Fibroblast of skin of scalp (primary cell): Measurements from ENCODE around the gene COL1A1. TPM values are rescaled to one million over a fixed set of nuclear protein-coding genes. Genes with fewer than 3 reads are reported as not detected.
A peak's percentile ranks its signal among the peaks of the same experiment; 100 is the strongest.

Experiments
- DNase-seq: peaks from one replicate; pipeline ENCODE4 v3.0.0-alpha.2; 2013
- polyA plus RNA-seq, 2 experiments: library from polyadenylated mRNA; unstranded; fragments of 120-200 nt; gene quantifications; one replicate each; pipeline ENCODE4 v1.2.1, GENCODE V29; 2013; ENCODE audit not compliant: insufficient read length in 2 of 2

Gene COL1A1
- polyA plus RNA-seq (2013, experiment 1 of 2; ENCODE audit: insufficient read length), result 22,432 TPM
- 20,872 TPM for polyA plus RNA-seq (2013, experiment 2 of 2; ENCODE audit: insufficient read length)

- DNase-seq, result peak; percentile 98
Measured at GRCh38 chr17:50201276-50201854, at the start of gene COL1A1. Gene COL1A1 (minus strand): TSS chr17:50201631. CDS start chr17:50201513, 118 bp downstream.

DNA sequence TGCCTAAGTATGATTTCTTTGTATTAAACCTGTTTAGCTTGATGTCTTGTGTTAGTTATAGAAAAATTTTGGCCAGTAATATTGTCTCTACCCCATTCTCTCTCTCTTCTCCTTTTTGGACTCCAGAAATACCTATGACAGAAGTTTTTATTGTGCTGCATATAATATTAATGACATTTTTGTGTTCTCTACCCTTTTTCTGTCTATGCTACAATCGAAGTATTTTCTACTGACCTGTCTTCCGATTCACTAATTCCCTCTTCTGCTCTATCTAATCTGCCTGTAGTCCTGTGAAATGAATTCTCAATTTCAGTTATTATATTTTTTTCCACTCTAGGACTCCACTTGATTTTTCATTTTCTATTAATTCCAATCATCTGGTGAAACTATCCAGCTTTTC, 46.8 kb upstream of the COL1A1 start:
- DNase-seq, result no peak

GRCh38 chr17:50244771-50245170, 43.3 kb upstream of the COL1A1 start:
- DNase-seq, result no peak

DNA sequence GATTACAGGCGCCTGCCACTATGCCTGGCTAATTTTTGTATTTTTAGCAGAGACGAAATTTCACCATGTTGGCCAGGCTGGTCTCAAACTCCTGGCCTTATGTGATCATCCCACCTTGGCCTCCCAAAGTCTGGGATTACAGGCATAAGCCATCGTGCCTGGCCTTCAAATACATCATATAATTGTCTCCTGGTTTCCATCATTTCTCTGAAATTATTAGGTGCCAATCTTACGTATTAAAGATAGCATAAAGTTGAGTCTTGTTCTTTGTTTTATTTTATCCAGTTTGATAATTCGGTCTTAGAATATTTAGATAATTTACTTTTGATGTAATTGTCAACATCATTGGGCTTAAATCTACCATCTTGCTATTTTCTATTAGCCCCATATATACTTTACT, 40.0 kb upstream of the COL1A1 start:
- no peak for DNase-seq

GRCh38 chr17:50240851-50241250, 39.4 kb upstream of the COL1A1 start:
- peak; percentile 87 for DNase-seq

- peak; percentile 83 for DNase-seq
Measured at GRCh38 chr17:50239937-50240336, 38.5 kb upstream of the COL1A1 start.

DNA sequence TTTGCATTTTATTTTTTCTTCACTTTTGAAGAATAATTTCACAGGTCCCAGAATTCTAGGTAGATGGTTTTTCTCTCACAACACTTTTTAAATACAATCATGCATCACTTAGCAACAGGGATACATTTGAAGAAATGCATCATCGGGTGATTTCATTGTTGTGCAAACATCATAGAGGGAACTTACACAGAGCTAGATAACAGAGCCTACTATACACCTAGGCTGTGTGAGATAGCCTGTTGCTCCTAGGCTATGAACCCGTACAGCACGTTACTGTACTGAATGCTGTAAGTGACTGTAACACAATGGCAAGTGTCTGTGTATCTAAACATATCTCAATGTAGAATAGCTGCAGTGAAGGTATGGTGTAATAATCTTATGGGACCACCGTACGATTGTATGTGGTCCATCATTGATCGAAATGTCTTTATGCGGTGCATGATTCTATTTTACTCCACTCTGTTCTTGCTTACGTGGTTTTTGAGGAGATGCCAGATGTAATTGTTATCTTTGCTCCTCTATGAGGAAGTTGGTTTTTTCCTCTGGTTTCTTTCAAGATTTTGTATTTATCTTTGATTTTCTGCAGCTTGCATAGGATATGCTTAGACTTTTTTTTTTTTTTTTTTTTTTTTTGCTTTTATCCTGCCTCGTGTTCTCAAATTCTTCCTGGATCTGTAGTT, 37.3 kb upstream of the COL1A1 start:
- no peak for DNase-seq

DNA sequence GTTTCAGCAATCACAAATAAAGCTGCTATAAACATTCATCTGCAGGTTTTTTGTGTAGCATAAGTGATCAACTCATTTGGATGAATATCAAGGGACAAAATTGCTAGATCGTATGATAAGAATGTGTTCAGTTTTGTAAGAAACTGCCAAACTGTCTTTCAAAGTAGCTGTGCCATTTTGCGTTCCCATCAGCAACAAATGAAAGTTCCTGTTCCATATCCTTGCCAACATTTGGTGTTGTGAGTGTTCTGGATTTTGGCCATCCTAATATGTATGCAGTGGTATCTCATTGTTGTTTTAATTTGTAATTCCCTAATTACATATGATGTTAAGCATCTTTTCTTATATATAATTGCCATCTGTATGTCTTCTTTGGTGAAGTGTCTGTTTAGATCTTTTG, 36.5 kb upstream of the COL1A1 start:
- no peak for DNase-seq

- no peak for DNase-seq
Measured at GRCh38 chr17:50234581-50234980, 33.1 kb upstream of the COL1A1 start.

DNA sequence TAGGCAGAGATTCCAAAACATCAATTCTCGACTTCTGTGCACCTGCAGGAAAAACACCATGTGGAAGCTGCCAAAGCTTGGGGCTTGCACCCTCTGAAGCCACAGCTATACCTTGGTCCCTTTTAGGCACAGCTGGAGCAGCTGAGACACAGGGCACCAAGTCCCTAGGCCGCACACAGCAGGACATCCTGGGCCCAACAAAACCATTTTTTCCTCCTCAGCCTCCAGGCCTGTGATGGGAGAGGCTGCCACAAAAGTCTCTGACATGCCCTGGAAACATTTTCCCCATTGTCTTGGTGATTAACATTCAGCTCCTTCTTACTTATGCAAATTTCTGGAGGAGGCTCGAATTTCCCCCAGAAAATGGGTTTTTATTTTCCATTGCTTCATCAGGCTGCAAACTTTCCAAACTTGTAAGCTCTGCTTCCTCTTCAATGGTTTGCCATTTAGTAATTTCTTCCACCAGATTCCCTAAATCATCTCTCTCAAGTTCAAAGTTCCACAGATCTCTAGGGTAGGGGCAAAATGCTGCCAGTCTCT, 24.3 kb upstream of the COL1A1 start:
- no peak for DNase-seq

GRCh38 chr17:50222922-50223321, 21.5 kb upstream of the COL1A1 start:
- DNase-seq, result no peak

DNA sequence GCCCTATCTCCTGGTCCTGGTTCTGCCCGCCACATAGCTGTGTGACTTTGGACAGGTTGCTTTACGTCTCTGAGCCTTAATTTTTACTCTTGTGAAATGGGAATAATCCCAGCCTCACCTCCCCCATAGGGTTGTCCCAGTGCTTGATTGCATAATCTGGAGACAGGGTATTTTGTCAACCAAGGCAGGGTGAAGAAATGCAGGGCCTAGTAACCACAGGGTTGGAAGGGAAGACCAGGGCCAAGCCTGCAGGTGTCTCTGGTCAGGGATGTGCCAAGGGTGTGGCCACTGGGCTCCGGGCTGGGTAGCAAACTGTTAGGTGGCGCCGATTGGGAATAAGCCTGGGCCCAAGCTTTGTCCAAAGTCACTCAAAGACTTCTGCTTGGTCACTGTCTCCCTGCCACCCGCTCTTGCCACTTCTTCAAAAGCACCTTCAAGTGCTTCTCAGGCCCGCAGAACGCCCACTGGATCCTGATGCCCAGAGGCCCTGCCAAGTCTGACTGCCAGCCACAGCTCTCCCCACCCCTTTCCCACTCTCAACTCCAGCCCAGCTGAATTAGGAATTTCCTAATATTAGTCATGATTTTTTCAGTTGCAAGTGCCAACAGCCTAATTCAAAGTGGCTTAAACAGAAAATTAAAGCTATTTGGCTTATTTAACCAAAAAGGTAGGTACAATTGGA, 20.6 kb upstream of the COL1A1 start:
- DNase-seq, result peak; percentile 77

DNA sequence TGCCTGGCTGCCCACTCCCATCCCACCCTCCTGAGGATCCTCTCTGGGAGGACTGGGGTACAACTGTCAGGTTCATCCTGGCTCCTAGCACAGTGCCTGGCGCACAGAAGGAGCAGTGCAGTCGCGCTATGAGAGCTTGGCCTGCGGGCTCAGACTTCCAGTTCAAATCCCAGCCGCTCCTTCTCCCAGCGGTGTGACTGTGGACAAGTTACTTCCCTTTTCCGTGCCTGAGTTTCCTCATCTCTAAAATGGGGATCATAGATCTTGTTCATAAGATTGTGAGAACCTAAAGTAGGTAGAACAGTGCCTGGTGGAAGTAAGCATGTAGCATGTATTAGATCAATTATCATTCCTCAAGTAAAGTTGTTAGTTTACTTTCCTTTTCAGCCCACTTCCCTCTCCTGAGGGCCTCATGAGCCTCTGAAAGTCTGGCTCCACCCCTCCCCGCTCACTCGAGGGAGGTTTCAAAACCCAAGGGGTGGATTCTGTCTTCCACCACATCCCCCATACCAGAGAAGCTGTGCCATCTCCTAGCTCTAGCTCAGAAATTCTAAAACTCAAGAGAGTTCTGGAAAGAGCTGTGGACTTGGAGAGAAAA, 19.9 kb upstream of the COL1A1 start:
- DNase-seq, result peak; percentile 91

GRCh38 chr17:50220811-50221210, 19.4 kb upstream of the COL1A1 start:
- DNase-seq, result no peak

DNA sequence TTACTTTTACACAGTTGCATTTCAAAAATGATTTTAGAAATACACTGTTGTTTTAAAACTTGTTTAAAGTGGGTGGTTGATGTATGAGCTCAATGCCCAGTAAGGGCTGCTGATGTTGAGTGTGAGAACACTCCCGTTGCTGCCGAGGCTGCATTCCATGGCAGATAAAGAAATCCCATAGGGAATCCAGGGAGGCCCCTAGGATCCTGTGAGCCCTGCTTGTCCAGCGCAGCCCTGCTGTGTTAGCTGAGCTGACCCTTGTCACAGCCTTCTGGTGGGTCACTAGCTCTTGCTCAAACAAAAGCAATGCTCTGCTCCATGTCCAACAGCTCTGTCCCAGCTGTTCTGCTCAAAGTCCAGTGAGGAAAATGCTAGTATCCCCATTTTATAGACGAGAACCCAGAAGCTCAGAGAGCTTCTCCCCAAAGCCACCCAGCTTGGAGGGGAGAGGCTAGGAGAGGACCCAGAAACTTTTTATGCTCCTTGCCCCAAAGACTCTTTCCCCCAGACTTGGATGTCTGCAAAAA, 18.6 kb upstream of the COL1A1 start:
- DNase-seq, result peak; percentile 92

GRCh38 chr17:50219342-50219741, 17.9 kb upstream of the COL1A1 start:
- DNase-seq, result peak; percentile 94

- DNase-seq, result peak; percentile 99
Measured at GRCh38 chr17:50218771-50219315, 17.4 kb upstream of the COL1A1 start.

DNA sequence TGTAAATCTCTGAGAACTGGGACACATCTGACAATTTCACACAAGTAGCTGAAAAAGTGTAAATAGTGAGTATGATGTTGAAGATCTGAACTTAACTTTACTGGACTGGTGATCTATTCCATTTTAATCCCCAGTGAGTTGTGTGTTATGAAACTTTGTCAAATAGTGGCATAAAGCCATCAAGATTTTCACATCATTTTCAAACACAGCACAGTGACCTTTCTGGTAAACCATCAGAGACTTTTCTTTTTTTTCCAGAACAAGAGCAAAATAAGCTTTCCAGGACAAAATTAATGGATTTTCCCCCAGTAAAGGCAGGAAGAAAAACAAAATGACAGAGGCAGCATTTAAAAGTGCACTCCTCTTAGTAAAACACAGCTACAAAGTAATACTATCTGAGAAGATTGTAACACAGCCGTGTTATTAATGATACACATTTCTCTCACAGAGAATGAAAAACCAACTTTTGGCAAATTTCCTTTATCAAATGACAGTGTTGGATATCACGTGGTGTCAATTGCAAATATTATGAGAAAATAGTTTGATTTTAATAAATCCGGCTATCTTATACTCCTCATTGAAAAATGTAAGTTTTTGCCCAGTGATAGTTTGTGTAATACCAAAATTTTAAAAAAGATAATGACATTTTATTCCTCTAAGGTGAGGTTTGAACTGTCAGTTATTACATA, 16.8 kb upstream of the COL1A1 start:
- peak; percentile 72 for DNase-seq

DNA sequence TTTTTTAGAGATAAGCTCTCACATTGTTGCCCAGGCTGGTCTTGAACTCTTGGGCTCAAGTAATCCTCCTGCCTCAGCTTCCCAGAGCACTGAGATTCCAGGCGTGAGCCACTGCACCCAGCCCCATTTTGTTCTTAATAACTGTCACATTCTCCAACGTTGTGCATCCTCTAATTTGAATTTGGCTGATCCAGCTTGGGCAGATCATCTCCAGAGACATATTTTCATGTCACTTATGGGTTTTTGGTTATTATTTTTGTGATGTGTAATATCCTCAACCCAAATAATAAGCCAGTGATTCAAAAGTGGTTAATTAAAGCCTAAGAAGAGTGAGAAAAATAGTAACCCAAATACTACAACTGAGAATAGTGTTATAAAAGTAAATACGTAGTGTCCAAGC, 16.2 kb upstream of the COL1A1 start:
- peak; percentile 75 for DNase-seq

GRCh38 chr17:50214976-50215760, 13.7 kb upstream of the COL1A1 start:
- DNase-seq, result peak; percentile 64
